Measurements from ENCODE around the gene CRACR2B. TPM values are rescaled to one million over a fixed set of nuclear protein-coding genes. Genes with fewer than 3 reads are reported as not detected.

The CRACR2B gene
- 6.4 and 8.0 TPM in 2 replicates for total RNA-seq

GRCh38 chr11:827897-828192 is at the start of gene CRACR2B:
CRACR2B (plus strand) TSS chr11:827919; CDS start chr11:828608, 689 bp downstream.
- intact Hi-C loops (cut with micrococcal nuclease): no loop called here

GRCh38 chr11:778976-779954 is 48.5 kb upstream of the CRACR2B start:
- intact Hi-C loops (cut with micrococcal nuclease): no loop called here

DNA sequence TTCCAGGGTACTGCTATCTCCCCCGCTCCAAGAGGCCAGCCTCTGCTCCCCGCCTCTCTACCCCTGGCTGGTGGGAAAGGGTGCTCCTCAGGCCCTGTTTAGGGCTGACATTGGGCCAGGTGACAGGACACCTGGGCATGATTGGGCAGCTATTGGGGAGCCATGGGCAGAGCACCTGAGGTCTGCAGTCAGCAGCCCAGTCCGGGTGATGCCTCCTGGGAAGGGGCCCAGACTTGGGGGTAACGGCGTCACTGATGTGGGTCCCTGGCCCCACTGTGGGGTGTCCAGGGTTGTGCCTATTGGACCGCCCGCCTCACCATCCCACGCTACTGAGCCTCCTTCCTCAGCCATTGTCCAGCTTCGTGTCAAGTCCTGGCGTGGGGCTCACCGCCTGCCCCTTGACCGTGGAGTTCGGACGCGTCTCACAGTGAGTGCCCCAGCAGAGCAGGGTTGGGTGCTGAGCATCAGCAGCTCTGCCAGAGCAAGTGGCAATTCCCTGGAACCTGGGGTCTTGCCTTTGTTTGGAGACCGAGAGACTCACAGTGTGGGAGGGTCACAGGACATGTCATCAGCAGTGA is 47.7 kb upstream of the CRACR2B start:
- intact Hi-C loops (cut with micrococcal nuclease): no loop called here

GRCh38 chr11:782264-783174 is 45.2 kb upstream of the CRACR2B start:
- intact Hi-C loops (cut with micrococcal nuclease): no loop called here

DNA sequence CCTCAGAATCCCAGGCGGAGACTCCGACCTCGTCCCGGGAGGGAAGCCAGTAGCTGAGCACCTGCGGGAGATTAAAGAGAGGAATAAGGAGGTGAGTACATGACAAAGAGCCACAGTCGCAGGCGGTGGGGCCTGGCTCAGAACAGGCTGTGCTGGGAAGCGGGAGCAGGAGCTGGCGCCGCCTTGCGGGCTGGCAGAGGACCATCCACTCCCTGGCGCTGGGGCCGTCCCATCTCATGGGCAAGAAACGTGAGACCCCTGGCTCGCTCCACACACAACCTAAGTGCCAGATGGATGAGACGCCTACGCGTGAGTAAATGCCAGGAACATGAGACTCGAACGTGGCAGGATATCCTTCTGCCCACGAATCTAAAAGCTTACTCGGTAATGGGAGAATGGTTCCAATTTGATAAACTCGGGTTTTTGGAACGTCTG is 44.1 kb upstream of the CRACR2B start:
- intact Hi-C loops (cut with micrococcal nuclease): no loop called here

GRCh38 chr11:786235-787083 is 41.3 kb upstream of the CRACR2B start:
- intact Hi-C loops (cut with micrococcal nuclease): no loop called here

DNA sequence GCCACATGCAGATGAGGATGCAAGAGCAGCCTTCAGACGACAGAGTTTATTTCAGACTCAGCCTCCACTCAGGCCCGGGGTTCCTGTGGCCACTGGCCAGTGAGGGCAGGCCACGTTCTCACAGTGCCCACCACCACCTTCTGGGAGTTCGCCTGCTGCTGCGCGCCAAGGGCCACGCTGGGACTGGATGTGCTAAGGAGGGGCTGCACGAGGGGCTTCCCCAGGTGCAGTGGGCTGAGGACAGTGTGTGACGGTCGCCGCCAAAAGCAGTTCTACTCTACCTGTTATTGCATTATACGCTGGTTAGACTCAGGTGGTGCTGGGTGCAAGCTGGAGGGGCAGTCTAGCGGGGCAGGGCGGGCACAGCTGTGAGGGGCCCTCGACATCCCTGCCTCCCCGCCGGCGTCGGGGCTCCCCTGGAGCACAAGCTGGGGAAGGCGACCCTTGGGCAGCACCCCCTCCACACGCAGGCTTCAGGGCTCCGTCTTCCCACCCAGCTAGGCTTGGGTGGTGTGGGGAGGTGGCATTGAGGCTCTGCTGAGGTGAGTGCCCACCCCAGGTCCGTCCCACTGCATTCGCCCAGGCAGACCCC is 40.5 kb upstream of the CRACR2B start:
- intact Hi-C loops (cut with micrococcal nuclease): no loop called here

DNA sequence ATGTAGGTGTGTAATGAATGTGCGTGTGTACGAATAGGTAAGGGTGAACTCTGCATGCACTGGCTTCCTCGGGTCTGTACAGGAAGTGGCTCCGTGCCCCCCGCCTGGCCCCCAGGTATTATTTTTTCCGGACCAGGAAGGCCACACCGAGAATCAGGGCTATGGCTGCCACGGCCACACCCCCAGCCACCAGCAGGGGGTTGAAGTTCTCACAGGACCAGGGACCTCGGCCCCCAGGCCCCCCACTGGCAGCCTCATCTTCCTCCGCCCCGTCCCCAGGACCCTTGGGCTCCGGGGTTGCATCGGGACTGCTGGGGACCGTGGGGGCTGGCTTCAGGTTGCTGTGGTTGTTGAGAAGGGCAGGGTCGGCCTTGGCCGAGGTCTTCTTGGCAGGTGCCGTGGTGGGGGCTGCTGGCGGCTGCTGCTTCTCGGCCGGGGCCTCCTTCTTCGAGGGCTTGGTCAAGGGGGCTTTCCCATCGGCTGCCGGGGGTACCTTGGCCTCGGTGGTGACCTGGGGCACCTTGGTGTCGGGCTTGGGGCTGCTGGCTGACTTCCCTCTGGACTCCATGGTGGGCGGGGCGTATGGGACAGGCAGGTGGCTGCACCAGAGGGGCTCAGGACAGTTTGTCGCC is 39.6 kb upstream of the CRACR2B start:
- intact Hi-C loops (cut with micrococcal nuclease): no loop called here

DNA sequence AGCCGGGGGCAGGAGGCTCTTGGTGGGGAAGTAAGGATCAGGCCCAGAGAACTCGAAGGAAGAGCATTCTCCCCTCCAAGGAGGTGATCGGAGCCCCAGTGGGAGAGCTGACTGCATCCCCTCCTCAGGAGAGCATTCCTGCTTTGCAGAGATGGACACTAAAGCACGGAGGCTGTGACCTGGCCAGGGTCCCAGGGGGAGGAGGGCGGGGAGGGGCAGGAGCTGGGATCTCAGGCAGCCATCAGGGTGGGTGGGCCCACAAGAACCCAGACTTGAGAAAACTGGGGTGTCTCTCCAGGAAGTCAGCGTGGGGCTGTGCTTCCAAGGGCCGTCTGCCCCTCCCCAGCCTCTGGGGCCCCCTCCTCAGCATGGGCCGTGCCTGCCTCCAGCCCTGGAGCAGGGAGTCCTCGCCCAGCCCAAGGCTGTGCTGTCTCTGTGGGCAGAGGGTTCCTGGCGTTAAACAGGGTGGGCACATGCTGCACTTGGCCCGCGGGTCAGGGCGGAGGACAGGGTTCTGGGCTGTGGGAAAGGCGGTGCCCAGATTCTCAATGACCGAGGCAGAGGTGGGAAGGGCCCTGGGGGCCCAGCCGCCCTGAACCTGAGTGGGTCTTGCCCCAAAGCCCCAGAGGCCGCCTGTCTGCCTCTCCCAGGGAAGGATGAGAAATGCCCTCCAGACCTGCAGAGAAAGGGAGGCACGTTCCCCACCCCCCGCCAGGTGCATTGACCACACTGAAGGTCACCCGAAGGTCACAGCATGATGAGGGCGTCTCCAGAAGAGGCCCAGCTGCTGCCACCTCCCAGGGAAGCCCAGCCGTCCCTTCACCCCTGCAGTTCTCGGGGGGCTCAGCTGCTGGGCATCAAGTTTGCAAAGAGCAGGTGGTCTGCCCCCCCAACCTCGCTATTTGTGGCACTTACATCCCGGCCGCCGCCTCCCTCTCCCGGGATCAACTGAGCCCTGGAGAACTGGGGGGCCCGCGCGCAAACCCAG is 38.5 kb upstream of the CRACR2B start:
- intact Hi-C loops (cut with micrococcal nuclease): no loop called here

- intact Hi-C loops (cut with micrococcal nuclease): no loop called here
Observed at GRCh38 chr11:789943-790342, 37.8 kb upstream of the CRACR2B start, which contains the start of gene CEND1. CEND1 (minus strand) TSS chr11:790090; CDS start chr11:788576, 1,514 bp downstream.

DNA sequence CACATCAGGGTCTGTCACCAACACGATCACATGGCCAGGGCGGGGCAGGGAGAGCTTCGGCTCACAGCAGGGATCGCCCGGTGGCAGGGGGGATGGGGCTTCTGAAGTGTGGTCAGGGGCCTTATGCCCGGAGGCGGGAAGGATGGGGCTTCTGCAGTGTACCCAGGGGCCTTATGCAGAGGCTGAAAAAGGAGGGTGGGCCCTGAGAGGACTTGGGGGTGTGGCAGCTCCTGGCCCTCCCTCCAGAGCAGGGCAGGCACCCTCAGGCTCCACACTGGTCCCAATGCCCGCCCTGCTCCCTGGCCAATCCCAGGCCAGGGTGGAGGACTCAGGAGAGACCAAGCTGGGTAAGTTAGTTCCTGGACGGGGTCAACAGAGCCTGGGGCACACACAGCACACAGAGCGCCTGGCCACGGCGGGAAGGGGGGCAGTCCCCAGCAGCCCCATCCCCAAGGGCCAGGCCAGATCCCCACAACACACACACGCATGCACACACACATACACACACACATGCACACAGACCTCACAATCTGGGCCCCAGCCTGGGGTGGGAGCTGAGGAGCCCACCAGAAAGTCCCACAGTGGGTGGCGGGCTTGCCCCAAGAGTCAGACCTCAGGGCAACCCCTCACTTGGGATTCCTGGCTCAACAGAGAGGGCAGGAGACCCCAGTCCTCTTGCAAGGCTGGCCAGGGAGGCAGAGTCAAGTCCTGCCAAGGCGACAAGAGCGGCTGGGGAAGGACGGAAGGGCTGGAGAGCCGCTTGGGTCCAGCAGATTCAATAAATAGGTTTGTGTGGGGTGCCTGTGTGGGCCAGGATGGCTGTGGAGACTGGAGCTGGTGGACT is 36.8 kb upstream of the CRACR2B start:
- intact Hi-C loops (cut with micrococcal nuclease): no loop called here

DNA sequence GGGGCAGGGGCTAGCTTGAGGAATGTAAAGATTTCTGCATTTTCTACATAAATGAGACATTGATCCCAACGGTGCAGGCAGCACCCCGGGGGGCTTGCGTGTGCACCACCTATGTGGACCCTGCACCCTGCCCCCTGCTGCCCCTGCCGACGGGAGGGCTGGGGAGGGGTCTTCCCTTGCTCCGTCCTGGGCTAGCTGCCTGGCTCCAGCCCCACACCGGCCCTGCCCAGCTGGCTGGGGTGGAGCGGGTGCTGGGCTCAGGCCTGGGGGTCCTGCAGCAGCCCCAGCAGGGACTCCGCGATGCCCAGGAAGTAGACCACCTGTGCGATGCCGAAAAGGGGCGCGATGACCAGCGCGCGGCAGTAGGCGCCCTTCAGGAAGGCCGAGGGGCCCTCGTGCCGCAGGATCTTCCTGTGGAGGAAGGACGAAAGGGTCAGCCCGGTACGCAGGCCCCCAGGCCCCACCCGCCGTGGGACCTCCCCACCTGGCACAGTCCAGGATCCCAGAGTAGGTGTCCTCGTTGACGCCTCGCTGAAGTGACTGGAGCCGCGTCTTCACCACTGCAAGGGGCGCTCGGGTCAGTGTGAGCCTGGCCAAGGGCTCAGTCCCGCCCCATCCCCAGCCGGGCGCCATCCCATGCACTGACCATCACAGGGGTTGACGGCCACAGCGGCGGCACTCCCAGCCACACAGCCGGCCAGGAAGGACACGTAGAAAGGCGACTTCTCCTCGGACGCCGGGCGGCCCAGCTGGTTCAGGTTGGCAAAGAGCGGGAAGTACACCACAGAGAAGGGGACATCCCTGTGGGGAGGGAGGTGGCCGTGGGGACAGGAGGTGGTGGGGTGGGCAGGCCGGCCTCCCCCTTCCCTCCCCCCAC is 35.8 kb upstream of the CRACR2B start:
- intact Hi-C loops (cut with micrococcal nuclease): no loop called here

DNA sequence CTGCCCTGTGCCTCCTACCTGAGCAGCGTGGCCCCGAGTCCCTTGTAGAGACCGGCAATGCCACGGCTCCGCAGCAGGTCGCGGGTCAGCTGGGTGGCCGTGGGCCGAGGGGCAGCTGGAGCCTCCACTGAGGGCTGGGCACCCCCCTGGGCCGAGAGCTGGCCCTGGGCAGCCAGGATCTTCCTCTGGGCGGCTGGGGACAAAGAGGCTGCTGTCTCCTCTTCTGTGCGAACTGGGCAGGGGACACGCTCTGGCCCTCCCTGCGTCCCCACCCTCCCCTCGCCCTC is 35.2 kb upstream of the CRACR2B start:
- intact Hi-C loops (cut with micrococcal nuclease): no loop called here

GRCh38 chr11:792873-793272 is 34.8 kb upstream of the CRACR2B start:
- intact Hi-C loops (cut with micrococcal nuclease): no loop called here

DNA sequence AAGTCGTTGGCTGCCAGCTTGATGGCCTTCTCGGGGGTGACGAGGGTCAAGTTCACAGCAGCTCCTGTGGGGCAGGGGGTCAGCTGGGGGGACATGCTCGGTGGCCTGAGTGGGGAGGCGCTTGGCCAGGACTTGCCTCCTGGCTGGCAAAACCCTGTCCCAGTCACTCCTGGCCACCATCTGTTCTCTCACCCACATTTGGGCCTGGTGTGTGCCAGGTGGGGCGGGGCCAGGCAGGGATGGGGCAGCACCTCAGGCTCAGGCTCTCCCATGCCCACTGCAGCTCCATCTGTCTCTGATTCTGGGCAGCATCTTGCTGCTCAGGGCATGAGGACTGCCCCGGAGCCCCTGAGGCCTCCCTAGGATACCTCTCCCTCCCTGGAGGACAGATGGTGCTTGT is 34.2 kb upstream of the CRACR2B start:
- intact Hi-C loops (cut with micrococcal nuclease): no loop called here

- intact Hi-C loops (cut with micrococcal nuclease): no loop called here
Observed at GRCh38 chr11:794013-794765, 33.5 kb upstream of the CRACR2B start.
